MCF 10A (cell line): ENCODE measurements around the gene FGD2. TPM values are rescaled to one million over a fixed set of nuclear protein-coding genes. Genes with fewer than 3 reads are reported as not detected.
"Not testable (repeated sequence)": the region's sequence is repeated elsewhere in the genome, so short reads cannot be mapped to it uniquely, and the experiment has no call there.

ENCODE experiments used
- BruUV-seq: library from RNA; stranded (reverse); fragments of 400-500 nt; replicated peaks from 2 replicates; lab custom pipeline; 2021; lab: Mats Ljungman, UMichigan
- CTCF ChIA-PET: fragments of 300-600 bp; sonication (Branson Sonifier 250); formaldehyde crosslinking; extraction: SDS; loops from one replicate; lab custom pipeline; 2021; ENCODE audit warnings: antibody characterized with exemption, inconsistent platforms; lab: Yijun Ruan, JAX
- POLR2A ChIA-PET: fragments of 300-600, 350-650 bp; sonication (Branson Sonifier 250); formaldehyde crosslinking; extraction: SDS; loops from one replicate; lab custom pipeline; 2020; ENCODE audit warnings: antibody characterized with exemption, inconsistent platforms; lab: Yijun Ruan, JAX
- DNase-seq: peaks from one replicate; pipeline ENCODE4 v3.0.0-alpha.2; 2018; ENCODE audit not compliant: unreplicated experiment
- H3K27ac Mint-ChIP-seq: one replicate; pipeline ENCODE4 v1.8.0; 2022; ENCODE audit warnings: mild to moderate bottlenecking, low read depth, mixed read lengths; ENCODE audit not compliant: unreplicated experiment
- H3K27me3 Mint-ChIP-seq: one replicate; pipeline ENCODE4 v1.8.0; 2022; ENCODE audit warnings: mixed read lengths; ENCODE audit not compliant: insufficient read depth, unreplicated experiment
- H3K36me3 Mint-ChIP-seq: one replicate; pipeline ENCODE4 v1.8.0; 2022; ENCODE audit warnings: mild to moderate bottlenecking, moderate library complexity, mixed read lengths; ENCODE audit not compliant: insufficient read depth, unreplicated experiment
- H3K4me1 Mint-ChIP-seq: one replicate; pipeline ENCODE4 v1.8.0; 2022; ENCODE audit warnings: mixed read lengths; ENCODE audit not compliant: insufficient read depth, unreplicated experiment
- H3K4me3 Mint-ChIP-seq: one replicate; pipeline ENCODE4 v1.8.0; 2022; ENCODE audit warnings: mild to moderate bottlenecking, moderate library complexity, mixed read lengths; ENCODE audit not compliant: unreplicated experiment
- H3K9me3 Mint-ChIP-seq: one replicate; pipeline ENCODE4 v1.8.0; 2022; ENCODE audit warnings: mixed read lengths; ENCODE audit not compliant: unreplicated experiment
- intact Hi-C: fragments of 100-400 bp; cut with micrococcal nuclease; formaldehyde crosslinking; loops from 2 replicates; pipeline ENCODE4 v1.14.1; 2022
- total RNA-seq: library from RNA; stranded (reverse); gene quantifications from 2 replicates; pipeline ENCODE4 v1.2.3, GENCODE V29; 2022
- TF ChIP-seq, protein P1 (sequence below): fragments of 200-600 bp; IDR thresholded peaks from one replicate; pipeline ENCODE4 v1.8.0; 2022; ENCODE audit warnings: antibody characterized with exemption, mild to moderate bottlenecking; ENCODE audit not compliant: unreplicated experiment

Gene FGD2
- total RNA-seq, 1 experiment from 2014 or later, result not detected

DNA sequence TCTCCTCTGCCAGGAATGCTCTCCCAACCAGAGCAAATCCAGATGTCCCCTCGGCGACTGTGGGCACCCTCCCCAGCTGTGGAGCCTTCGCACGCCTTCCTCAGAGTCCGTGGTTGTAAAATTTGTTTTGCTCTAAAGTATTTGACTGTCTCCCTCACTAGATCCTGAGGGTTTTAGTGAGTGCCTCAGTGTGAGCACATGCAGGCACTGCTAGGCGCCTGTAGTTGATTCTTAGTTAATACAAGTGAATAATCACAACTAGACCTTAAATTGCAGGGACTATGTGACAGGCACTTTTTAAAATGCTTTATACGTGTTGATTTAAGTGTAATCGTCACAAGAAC lies 18.8 kb upstream of the FGD2 start:
- Mint-ChIP-seq H3K27ac (no peak overlapping the region), H3K4me1 (peaks cover 10% of the 10 kb centered on the region), H3K9me3 (no peaks in the 10 kb centered on the region), H3K4me3 (no peak overlapping the region), H3K27me3 (no peaks in the 10 kb centered on the region), H3K36me3 (no peaks in the 10 kb centered on the region)
- BruUV-seq, result TSS peak; percentile 55
- TF ChIP-seq, protein P1, sequence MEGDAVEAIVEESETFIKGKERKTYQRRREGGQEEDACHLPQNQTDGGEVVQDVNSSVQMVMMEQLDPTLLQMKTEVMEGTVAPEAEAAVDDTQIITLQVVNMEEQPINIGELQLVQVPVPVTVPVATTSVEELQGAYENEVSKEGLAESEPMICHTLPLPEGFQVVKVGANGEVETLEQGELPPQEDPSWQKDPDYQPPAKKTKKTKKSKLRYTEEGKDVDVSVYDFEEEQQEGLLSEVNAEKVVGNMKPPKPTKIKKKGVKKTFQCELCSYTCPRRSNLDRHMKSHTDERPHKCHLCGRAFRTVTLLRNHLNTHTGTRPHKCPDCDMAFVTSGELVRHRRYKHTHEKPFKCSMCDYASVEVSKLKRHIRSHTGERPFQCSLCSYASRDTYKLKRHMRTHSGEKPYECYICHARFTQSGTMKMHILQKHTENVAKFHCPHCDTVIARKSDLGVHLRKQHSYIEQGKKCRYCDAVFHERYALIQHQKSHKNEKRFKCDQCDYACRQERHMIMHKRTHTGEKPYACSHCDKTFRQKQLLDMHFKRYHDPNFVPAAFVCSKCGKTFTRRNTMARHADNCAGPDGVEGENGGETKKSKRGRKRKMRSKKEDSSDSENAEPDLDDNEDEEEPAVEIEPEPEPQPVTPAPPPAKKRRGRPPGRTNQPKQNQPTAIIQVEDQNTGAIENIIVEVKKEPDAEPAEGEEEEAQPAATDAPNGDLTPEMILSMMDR, result no peak
- no peak for DNase-seq
- CTCF ChIA-PET, result interaction anchor here (1.6 kb wide), 1 partner anchor 31 kb away, joined by 8 read pairs; no protein-coding TSS in a partner anchor
- intact Hi-C loops, result loop anchor here (1.0 kb wide), 1 partner anchor 101 kb away; the partner anchor contains the start of gene C6orf89
- POLR2A ChIA-PET, result interaction anchor here (0.9 to 3.2 kb wide), 20 partner anchors 9 to 256 kb away, joined by 3 to 21 read pairs (median 6); partner anchors contain the start of genes C6orf89 and PPIL1

DNA sequence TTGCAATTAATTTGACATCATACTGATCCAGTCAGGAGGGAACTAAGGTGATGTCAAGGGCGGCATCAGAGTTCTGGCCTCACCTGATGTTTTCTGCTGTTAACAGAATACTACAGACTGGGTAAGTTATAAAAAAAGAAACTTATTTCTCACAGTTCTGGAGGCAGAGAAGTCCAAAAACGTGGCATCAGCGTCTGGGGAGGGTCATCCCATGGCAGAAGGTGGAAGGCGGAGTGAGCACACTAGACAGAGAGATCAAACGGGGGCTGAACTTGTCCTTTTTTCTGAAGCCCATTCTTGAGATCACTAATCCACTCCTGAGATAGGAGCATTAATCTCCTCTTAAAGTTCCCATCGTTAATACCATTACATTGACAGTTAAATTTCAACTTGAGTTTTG lies 16.2 kb upstream of the FGD2 start:
- intact Hi-C loops, result no loop called here
- ChIA-PET CTCF (interaction anchor here (1.5 to 2.2 kb wide), 2 partner anchors 29 to 104 kb away, joined by 5 to 7 read pairs; no protein-coding TSS in a partner anchor), POLR2A (no interaction called here)
- Mint-ChIP-seq H3K9me3 (no peaks in the 10 kb centered on the region), H3K4me1 (peaks cover 7% of the 10 kb centered on the region), H3K27me3 (no peaks in the 10 kb centered on the region), H3K4me3 (no peak overlapping the region), H3K36me3 (no peaks in the 10 kb centered on the region), H3K27ac (no peak overlapping the region)
- no TSS peak for BruUV-seq
- no peak for DNase-seq
- TF ChIP-seq, protein P1, result no peak

DNA sequence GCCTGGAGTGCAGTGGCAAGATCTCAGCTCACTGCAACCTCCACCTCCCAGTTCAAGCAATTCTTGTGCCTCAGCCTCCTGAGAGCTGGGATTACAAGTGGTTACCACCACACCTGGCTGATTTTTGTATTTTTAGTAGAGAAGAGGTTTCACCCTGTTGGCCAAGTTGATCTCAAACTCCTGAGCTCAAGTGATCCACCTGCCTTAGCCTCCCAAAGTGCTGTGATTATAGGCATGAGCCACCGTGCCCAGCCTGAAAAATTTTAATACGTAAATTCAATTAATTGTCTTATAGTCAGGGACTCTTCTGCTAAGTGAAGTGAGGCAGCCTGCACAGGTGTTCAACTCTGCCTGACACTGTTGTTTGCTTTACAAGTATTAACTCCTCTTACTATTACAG lies 15.1 kb upstream of the FGD2 start:
- ChIA-PET CTCF (interaction anchor here (1.5 to 2.2 kb wide), 2 partner anchors 28 to 105 kb away, joined by 5 to 7 read pairs; no protein-coding TSS in a partner anchor), POLR2A (interaction anchor here (0.6 kb wide), 1 partner anchor 353 kb away, joined by 3 read pairs; no protein-coding TSS in a partner anchor)
- H3K27me3 Mint-ChIP-seq, DNase-seq, intact Hi-C loops, BruUV-seq, H3K27ac Mint-ChIP-seq, H3K4me1 Mint-ChIP-seq, H3K4me3 Mint-ChIP-seq, H3K36me3 Mint-ChIP-seq, H3K9me3 Mint-ChIP-seq: not testable (repeated sequence)

DNA sequence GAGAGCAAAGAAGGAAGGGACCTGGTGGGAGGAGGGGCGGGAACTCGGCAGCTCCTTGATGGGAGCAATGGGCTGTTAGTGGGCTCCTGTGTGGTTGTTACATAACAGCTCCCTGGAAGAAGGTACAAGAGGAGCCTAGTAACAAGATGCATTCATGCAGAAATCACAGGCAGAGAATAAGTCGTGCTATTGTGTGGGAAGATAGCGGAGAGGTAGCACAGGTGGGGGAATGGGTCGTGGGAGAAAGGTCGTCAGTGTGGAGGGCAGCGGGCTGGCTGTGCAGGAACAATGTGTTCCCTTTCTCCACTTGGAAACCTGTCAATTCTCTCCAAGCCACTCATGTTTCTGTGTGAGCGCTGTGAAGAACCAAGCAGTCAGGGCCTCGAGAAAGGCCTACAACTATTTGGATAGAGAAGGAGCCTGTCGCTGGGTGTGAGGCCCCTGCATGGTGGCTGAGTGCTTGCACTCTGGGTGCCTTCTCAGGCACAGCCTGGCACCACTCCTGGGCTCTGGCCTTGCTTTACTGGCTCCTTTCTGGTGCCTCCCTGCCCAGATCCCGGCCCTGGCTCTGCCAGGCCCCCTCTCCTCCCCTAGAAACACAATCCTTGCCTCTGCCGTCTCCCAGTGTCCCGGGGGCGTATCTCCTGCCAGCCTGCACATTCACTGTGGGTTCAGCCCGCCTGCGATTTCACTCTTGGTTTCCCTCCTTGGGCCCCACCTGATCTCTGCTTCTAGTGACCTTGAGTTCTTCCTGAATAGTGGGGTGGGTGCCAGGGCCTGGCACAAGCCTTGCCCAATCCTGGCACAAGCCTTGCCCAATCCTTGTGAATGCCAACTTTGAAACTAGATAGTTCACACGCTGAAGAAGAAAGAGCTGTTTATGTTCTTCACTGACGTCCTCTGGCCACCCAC lies 7.4 kb upstream of the FGD2 start:
- BruUV-seq, result no TSS peak
- H3K36me3 Mint-ChIP-seq, result no peaks in the 10 kb centered on the region
- ChIA-PET CTCF (no interaction called here), POLR2A (interaction anchor here (0.7 to 1.1 kb wide), 2 partner anchors 84 to 239 kb away, joined by 3 read pairs; no protein-coding TSS in a partner anchor)
- intact Hi-C loops, result no loop called here
- no peak overlapping the region for H3K4me3 Mint-ChIP-seq
- DNase-seq, result peak; percentile 49
- H3K9me3 Mint-ChIP-seq, result no peaks in the 10 kb centered on the region
- TF ChIP-seq, protein P1, result no peak
- H3K27ac Mint-ChIP-seq, result no peak overlapping the region
- H3K27me3 Mint-ChIP-seq, result peaks cover 30% of the 10 kb centered on the region
- peaks cover 11% of the 10 kb centered on the region for H3K4me1 Mint-ChIP-seq
